Ovary (tissue), 3 donors: ENCODE measurements around the gene GRIA2.
"Not testable (repeated sequence)": the region's sequence is repeated elsewhere in the genome, so short reads cannot be mapped to it uniquely, and the experiment has no call there.

Experiments
- CTCF ChIP-seq, 3 donors: fragments of 450-650 bp in 2 of 3; fragments of 200-600 bp in 1 of 3; IDR thresholded peaks; one replicate each; pipeline versions ENCODE4 v1.5.1 to v1.8.0; 2016 to 2022; ENCODE audit warnings: antibody characterized with exemption in 3 of 3, mild to moderate bottlenecking in 1 of 3
- EP300 ChIP-seq: sonication (generic); formaldehyde crosslinking; IDR thresholded peaks from one replicate; pipeline ENCODE4 v1.6.1; 2017; ENCODE audit warnings: antibody characterized with exemption
- donor health status: DM: no; HTN: no; CAD: no.

GRCh38 chr4:157258165-157258564 lies 37.6 kb downstream of the GRIA2 start:
- TF ChIP-seq CTCF (IDR thresholded peaks at IDR 0.05); EP300: not testable (repeated sequence)
